ENCODE data around the gene LRRC75B. TPM values are rescaled to one million over a fixed set of nuclear protein-coding genes. Genes with fewer than 3 reads are reported as not detected.

LRRC75B gene
- total RNA-seq, 1 donor from 2014 or later = 10.8 TPM

DNA sequence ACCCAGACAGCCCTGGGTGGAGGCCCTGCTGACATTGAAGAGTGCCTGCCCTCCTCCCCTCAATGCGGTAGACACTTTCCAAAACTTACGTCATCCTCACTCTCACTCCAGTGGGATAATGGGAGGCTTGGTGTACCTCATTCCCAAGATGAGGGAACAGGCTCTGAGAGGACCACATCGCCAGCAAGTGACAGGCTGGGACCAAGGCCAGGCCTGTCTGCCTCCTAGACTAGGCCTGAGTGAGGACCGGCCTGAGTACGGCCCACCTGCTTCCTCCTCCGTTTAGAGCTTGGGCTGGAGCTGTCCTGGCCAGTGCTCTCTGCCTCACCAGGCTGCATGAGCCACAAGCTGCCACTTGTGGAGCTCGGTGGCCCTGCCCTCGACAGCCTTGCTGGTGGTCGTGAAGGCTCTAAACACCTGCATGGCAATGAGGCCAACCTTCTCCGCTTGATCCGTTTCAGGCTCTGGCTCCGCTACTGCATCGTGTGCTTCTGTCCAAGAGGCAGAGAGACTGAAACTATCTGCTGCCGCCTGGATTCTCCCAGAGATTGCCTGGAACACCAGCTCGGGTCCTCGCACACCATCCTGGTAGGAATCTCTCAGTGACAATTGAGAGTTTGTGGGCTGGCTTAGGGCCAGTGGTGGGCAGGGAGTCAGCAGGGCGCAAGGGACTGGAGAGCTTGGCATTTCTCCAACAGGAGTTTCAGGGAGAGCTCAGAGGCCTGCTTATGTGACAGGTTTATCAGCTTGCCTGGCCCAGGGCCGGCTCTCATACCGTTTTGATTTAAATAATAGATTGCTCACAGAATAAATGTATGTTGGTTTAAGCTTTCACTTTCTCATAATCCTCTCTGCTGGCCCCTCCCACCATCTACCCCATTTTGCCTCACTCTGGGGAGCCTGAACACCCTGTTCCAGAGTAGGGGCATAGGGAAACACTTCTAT is 9.4 kb downstream of the LRRC75B start:
- TF ChIP-seq, protein P1, sequence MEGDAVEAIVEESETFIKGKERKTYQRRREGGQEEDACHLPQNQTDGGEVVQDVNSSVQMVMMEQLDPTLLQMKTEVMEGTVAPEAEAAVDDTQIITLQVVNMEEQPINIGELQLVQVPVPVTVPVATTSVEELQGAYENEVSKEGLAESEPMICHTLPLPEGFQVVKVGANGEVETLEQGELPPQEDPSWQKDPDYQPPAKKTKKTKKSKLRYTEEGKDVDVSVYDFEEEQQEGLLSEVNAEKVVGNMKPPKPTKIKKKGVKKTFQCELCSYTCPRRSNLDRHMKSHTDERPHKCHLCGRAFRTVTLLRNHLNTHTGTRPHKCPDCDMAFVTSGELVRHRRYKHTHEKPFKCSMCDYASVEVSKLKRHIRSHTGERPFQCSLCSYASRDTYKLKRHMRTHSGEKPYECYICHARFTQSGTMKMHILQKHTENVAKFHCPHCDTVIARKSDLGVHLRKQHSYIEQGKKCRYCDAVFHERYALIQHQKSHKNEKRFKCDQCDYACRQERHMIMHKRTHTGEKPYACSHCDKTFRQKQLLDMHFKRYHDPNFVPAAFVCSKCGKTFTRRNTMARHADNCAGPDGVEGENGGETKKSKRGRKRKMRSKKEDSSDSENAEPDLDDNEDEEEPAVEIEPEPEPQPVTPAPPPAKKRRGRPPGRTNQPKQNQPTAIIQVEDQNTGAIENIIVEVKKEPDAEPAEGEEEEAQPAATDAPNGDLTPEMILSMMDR (IDR thresholded peaks at IDR 0.05) = no peak
- no peak overlapping the region for H3K4me3 ChIP-seq
- H3K27me3 ChIP-seq = no peaks in the 10 kb centered on the region
- H3K36me3 ChIP-seq = no peaks in the 10 kb centered on the region
- peaks cover 3% of the 10 kb centered on the region for H3K4me1 ChIP-seq
- intact Hi-C loops (cut with DNase I) = no loop called here
- H3K9me3 ChIP-seq = no peaks in the 10 kb centered on the region
- peak; percentile 22 for ATAC-seq
- H3K27ac ChIP-seq = peak overlapping the region; percentile 37
- no peak for DNase-seq

DNA sequence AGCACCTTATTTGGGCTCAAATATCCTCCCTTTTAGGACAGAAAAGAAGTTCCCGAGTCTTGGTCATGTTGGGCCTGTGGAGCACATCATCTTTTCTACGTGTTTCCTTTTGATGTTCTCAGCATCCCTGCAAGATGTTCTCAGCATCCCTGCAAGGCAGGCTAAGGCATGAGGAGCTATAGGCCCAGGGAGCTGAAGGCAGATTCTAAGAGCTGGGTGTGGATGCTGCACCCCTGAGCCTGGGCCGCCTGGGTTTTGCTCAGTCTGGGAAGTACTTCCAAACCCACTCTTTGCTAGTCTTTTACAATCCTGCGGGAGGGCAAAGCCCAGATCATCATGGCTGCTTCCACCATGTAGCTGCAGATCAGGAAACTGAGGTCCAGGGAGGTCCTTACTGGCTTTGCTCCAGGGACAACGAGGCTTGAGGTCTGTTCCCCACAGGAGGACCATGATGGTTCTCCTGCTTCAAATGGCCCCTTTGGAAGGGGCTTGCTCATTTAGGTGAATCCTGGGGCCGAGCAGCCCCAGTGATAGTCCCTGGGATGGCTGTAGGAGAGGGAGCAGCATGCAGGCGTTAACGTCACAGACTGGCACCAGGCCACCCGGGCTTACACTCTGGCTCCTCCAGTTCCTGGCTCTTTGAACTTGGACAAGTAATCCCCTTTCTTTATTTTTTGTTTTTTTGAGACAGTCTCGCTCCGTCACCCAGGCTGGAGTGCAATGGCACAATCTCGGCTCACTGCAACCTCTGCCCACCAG is 10.6 kb downstream of the LRRC75B start:
- Histone ChIP-seq H3K36me3 (peaks cover 5% of the 10 kb centered on the region), H3K27ac (no peak overlapping the region), H3K4me3 (no peak overlapping the region), H3K9me3 (no peaks in the 10 kb centered on the region), H3K4me1 (peaks cover 5% of the 10 kb centered on the region), H3K27me3 (no peaks in the 10 kb centered on the region)
- ATAC-seq = no peak
- DNase-seq = no peak
- TF ChIP-seq, protein P1 (IDR thresholded peaks at IDR 0.05) = no peak
- intact Hi-C loops (cut with DNase I) = no loop called here

DNA sequence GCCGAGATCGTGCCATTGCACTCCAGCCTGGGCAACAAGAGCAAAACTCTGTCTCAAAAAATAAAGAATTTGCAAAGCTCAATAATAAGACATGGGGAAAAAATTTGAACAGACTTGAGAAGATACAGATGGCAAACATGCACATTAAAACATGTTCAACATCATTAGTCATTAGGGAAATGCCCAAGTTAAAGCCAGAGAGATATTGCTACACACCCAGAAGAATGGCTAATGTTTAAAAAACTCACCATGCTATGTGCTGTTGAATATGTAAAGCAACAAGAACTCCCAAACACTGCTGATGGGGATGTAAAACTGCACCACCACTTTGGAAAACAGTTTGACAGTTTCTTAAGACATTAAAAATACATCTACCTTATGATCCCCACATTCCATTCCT is 12.6 kb downstream of the LRRC75B start:
- Histone ChIP-seq H3K9me3 (no peaks in the 10 kb centered on the region), H3K27me3 (no peaks in the 10 kb centered on the region), H3K4me3 (no peak overlapping the region), H3K4me1 (peaks cover 5% of the 10 kb centered on the region), H3K27ac (no peak overlapping the region), H3K36me3 (peaks cover 5% of the 10 kb centered on the region)
- TF ChIP-seq, protein P1 (IDR thresholded peaks at IDR 0.05) = no peak
- intact Hi-C loops (cut with DNase I) = no loop called here
- DNase-seq = no peak
- ATAC-seq = no peak

DNA sequence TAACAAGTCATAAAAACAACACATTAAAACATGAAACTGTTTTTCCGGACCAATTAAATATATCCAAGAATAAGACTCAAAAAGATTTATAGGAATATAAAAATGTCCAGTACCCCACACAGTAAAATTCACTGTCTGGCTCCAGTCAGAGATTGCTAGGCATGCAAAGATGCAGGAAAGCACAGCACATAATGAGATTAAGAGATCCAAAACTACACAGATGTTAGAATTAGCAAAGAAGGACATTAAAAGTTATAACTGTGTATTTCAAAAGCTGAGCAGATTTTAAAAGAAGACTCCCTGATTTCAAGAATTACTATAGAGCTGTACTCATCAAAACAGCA is 13.6 kb downstream of the LRRC75B start:
- Histone ChIP-seq H3K4me1 (peaks cover 5% of the 10 kb centered on the region), H3K9me3 (no peaks in the 10 kb centered on the region), H3K4me3 (no peak overlapping the region), H3K36me3 (peaks cover 13% of the 10 kb centered on the region), H3K27me3 (no peaks in the 10 kb centered on the region), H3K27ac (no peak overlapping the region)
- DNase-seq (no peak), ATAC-seq (no peak)
- TF ChIP-seq, protein P1 (IDR thresholded peaks at IDR 0.05) = no peak
- intact Hi-C loops (cut with DNase I) = no loop called here

DNA sequence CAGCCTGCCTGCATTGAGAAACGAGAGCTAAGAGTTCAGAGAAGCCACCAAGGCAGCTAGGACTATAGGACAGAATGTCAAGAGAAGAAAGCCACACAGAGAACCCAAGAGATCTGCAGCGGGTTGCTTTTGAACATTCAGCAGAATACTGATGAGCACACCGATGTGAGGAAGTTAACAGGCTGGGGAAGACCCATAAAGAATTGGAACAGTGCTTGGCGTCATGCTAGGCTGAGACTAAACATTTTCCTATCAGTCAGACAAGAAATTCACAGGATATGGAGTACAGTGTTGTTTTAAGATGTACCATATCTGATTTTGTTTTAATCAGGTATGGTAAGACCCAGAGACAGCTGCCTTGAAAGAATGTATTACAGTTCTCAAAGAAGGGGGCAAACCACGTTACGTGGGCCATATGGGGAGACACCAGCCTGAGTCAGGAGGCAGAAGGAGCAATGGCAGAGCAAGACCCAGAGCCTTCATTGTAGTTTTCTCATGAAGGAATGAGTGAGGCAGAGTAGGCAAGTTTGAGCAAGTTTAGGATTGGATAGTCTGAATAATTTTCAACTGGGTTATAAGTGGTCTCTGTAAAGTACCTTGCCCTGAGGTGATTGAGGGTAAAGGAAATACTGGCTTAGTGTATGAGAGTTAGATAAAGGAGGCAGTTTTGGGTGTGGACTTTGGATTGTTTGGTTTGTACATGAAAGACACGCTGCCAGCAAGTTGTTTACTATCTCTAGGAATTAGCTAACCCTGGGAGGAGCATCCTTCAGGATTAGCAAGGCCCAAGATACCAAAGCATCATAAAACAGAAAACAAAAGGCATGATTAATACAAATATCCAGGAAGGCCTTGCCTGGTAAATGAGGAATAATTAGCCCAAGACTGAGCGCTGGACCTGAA is 14.3 kb downstream of the LRRC75B start:
- DNase-seq (no peak), ATAC-seq (no peak)
- no peak overlapping the region for H3K4me3 ChIP-seq
- no peaks in the 10 kb centered on the region for H3K9me3 ChIP-seq
- TF ChIP-seq, protein P1 (IDR thresholded peaks at IDR 0.05) = no peak
- H3K4me1 ChIP-seq = peaks cover 5% of the 10 kb centered on the region
- H3K27me3 ChIP-seq = no peaks in the 10 kb centered on the region
- intact Hi-C loops (cut with DNase I) = no loop called here
- H3K27ac ChIP-seq = no peak overlapping the region
- H3K36me3 ChIP-seq = peaks cover 19% of the 10 kb centered on the region
